ENCODE results near the gene KCNN3. TPM values are rescaled to one million over a fixed set of nuclear protein-coding genes. Genes with fewer than 3 reads are reported as not detected.

KCNN3 gene
- total RNA-seq, 2 donors from 2014 or later, result 0.04 to 0.32 TPM

DNA sequence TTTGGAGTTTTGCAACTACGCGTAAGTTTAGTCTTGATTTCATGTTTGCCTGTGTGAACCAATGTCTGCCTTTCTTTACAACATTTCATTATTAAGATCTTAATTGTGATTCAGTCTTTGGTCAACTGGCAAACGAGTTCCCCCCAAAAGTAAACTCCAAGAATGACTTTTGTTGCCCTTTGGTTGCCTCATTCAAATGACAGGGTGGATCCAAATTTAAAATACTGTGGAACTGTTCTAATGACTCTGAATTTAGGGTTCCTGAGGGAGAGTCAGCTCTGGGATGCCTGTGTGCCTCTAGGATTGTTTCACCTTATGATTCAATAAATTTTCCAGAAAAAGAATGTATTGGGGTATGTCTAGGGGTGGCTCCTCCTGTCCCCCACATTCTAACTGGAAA, 105.3 kb downstream of the KCNN3 start:
- DNase-seq (ENCODE audit: low spot score in 2 of 2) (no peak), ATAC-seq (no peak)
- H3K36me3 Mint-ChIP-seq, result no peaks in the 10 kb centered on the region
- no peaks in the 10 kb centered on the region for H3K9me3 Mint-ChIP-seq
- H3K27ac Mint-ChIP-seq, result no peak overlapping the region

DNA sequence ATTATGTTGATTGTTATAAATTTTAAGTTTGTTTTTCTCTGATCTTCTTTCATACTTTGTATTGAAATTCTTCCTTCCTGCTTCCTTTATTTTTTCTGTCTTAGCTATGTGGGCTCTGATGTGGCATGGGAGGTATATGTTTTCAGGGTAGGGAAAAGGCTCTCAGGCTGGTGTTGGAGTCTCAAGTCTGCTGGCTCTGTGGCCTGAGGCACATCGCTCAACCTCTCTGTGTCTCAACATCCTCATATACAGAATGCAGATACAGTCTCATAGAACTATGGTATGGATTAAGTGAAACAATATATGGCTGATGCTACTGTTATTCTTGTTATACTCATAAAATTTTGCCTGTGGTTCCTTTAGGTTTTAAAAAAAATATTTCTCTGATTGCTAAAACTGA, 105.9 kb downstream of the KCNN3 start:
- ATAC-seq, result no peak

DNA sequence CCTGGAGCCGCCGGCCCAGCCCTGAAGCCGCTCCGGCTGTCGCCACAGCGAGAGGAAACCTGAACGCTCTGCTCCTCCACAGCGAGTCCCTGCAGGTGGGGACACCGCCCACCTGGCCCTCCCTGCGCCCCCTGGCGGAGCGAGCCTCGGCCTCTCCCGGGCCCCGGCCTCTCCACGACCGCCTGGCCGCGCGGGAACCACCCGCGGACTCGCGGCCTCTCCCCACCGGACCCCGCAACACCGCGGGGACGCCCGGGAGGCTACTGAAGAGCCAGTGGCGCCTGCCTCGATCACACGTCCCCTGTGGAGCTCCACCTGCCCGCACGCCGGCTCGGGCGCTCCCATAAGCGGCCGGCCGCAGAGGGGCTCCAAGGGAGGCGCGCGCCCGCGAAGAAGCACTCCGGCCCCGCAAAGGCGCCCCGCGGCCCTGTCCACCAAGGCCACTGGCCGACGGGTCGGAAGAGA, 109.6 kb downstream of the KCNN3 start:
- Mint-ChIP-seq H3K36me3 (no peaks in the 10 kb centered on the region), H3K27ac (peak overlapping the region; percentile 97 to 99), H3K9me3 (no peaks in the 10 kb centered on the region)
- DNase-seq (ENCODE audit: low spot score in 2 of 2) (peak; percentile 87 to 92), ATAC-seq (peak; percentile 69 to 81)

More for the DNA sequence above, 105.9 kb downstream of the KCNN3 start:
- H3K27ac Mint-ChIP-seq, result no peak overlapping the region
- H3K9me3 Mint-ChIP-seq, result no peaks in the 10 kb centered on the region
- no peak for DNase-seq (ENCODE audit: low spot score in 2 of 2)
- H3K36me3 Mint-ChIP-seq, result no peaks in the 10 kb centered on the region

DNA sequence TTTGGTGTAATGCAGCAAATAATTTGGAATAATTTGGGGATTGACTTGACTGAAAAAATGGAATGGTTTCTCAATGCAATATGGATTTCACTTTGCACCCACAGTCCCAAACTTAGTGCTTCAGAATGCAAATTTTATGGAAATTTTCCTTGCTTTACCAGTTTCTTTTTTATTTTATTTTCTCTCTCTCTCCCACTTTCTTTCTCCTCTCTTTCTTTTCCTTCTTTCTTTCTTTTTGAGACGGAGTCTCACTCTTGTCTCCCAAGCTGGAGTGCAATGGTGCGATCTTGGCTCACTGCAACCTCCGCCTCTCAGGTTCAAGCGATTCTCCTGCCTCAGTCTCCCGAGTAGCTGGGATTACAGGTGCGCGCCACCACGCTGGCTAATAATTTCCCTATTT, 110.3 kb downstream of the KCNN3 start:
- Mint-ChIP-seq H3K9me3 (peaks cover 3 to 4% of the 10 kb centered on the region in 2 donors), H3K36me3 (no peaks in the 10 kb centered on the region), H3K27ac (peak overlapping the region; percentile 97 to 99)
- DNase-seq (ENCODE audit: low spot score in 2 of 2) (no peak), ATAC-seq (no peak)

DNA sequence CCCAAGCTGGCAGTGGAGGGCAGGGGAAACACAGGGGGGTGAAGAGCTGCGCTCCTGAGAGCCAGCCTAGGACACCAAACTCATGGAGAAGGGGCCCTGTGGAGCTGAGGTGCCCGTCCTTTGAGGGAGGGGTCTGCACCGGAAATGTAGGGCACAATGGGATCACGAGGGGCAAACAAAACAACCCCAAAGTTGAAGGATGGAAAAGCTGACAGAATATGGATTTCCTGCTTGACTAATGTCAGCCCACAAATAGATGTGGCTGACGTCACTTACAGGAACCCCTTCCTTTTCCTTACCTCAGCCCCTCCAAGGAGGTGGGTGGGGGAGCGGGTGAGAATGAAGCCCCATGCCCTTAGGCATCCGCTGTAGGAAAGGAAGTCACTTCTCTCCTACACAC, 110.9 kb downstream of the KCNN3 start:
- Mint-ChIP-seq H3K27ac (peak overlapping the region; percentile 97 to 99), H3K9me3 (peaks cover 3 to 4% of the 10 kb centered on the region in 2 donors), H3K36me3 (peaks cover 0 to 3% of the 10 kb centered on the region in 2 donors)
- ATAC-seq (peak; percentile 84 to 85), DNase-seq (ENCODE audit: low spot score in 2 of 2) (peak; percentile 70 to 84)

DNA sequence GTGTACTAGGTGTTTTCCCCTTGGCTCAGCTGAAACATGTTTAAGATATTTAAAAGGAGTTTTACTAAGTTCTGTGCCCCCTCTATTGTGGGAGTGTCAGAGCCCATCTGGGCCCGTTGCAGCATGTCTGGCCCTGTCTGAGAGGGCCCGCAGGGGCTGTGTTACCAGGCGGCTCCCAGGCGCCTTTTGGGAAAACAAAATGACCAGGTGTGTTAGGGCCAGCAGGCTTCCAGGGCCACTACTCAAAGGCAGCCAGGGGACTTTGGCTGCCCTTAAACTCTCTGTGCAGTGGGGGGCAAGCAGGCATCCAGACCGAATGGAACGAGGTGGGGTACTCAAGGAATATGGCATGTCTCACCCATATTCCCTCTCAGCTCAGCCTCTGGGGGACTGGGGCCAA, 111.7 kb downstream of the KCNN3 start:
- Mint-ChIP-seq H3K27ac (peak overlapping the region; percentile 97 to 99), H3K36me3 (peaks cover 0 to 7% of the 10 kb centered on the region in 2 donors), H3K9me3 (peaks cover 3 to 4% of the 10 kb centered on the region in 2 donors)
- DNase-seq (ENCODE audit: low spot score in 2 of 2) (peak in 1 of 2 donors; percentile 50), ATAC-seq (no peak)

DNA sequence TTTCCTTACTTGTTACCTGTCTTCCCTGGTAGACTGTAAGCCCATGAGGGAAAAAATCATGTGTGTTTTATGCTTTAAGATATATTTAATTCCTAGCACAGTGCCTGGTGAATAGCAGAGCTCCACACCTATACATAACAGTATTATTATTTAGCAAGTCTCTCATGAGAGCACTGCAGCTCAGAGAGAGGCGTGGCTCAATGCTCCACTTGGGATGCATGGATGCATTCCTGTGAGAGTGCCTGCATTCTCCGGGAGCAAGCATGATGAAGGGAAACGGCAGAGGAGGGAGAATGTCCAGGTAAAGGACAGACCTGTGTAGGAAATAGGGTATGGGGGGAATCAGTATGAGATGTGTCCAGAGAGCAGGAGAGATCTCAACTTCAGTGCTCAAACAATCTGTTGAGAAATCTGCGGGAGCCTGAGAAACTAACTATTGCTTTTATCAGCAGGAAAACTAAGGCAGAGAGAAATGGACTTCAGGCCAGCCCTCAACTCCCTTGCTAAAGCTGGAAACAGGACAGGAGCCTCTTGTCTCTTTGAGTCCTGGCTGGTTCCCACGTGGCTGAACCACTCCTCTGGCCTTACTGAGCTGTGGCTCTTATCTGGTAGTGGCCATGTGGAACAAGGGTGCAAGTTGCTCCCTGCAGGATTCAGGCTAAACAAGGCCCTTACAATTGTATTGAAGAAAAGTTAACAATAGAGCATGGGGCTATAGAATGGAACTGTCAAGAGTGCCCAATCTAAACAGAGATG, 113.1 kb downstream of the KCNN3 start:
- DNase-seq (ENCODE audit: low spot score in 2 of 2) (no peak), ATAC-seq (no peak)
- H3K36me3 Mint-ChIP-seq, result peaks cover 0 to 7% of the 10 kb centered on the region in 2 donors
- H3K27ac Mint-ChIP-seq, result peak overlapping the region; percentile 73 to 97
- peaks cover 3 to 4% of the 10 kb centered on the region in 2 donors for H3K9me3 Mint-ChIP-seq

DNA sequence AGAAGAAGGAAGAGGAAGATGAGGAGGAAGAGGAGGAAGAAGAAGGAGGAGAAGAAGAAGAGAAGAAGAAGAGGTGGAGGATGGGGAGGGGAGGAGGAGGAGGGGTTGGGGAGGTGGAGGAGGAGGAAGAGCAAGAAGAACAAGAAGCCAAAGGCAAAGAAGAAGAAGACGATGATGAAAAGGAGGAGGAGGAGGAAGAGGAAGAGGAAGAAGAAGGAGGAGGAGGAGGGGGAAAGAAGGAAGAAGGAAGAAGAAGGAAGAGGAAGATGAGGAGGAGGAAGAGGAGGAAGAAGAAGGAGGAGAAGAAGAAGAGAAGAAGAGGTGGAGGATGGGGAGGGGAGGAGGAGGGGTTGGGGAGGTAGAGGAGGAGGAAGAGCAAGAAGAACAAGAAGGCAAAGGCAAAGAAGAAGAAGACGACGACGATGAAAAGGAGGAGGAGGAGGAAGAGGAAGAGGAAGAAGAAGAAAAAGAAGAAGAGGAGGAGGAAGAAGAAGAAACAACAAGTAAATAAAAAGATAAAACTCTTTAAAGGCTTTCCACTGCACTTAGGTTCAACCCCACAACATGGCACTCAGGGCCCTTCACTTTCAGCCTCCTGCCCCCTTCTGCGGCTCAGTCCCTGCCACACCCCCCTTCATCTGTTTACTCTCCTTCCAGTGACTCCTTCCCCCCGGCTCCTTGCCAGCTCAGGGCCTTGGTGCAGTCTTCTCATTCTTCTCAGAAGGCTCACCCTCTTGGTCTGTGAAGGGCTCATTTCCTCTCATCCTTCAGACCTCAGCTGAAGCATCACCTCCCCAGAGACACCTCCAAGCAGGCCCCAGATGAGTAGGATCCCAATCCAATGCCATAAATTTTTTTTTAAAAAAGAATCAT, 114.0 kb downstream of the KCNN3 start:
- peaks cover 3 to 4% of the 10 kb centered on the region in 2 donors for H3K9me3 Mint-ChIP-seq
- H3K27ac Mint-ChIP-seq, result peak overlapping the region; percentile 73 to 97
- H3K36me3 Mint-ChIP-seq, result peaks cover 0 to 7% of the 10 kb centered on the region in 2 donors
- ATAC-seq (peak; percentile 16 to 17), DNase-seq (ENCODE audit: low spot score in 2 of 2) (no peak)

DNA sequence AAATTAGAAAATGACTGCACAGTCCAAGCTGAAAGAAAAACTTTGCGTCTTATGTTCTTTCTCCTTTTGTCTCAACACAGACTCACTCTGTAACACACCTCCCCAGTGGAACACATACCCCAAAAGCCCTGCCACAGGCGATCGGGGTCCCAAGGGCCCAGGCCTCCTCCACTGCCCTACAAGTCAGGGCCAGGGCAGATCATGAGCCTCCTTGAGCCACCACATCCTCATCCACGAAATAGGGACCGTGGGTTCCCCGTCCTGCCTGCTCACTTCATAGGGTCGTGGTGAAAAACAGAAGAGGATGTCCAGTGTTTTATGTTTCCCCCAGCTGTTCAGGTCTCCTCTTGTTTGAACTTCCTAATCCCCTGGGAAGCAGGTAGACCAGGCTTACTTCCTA, 116.7 kb downstream of the KCNN3 start:
- peak overlapping the region; percentile 16 to 39 for H3K27ac Mint-ChIP-seq
- no peak for DNase-seq (ENCODE audit: low spot score in 2 of 2)
- peaks cover 0 to 7% of the 10 kb centered on the region in 2 donors for H3K36me3 Mint-ChIP-seq
- H3K9me3 Mint-ChIP-seq, result peaks cover 3 to 4% of the 10 kb centered on the region in 2 donors
- ATAC-seq, result no peak

DNA sequence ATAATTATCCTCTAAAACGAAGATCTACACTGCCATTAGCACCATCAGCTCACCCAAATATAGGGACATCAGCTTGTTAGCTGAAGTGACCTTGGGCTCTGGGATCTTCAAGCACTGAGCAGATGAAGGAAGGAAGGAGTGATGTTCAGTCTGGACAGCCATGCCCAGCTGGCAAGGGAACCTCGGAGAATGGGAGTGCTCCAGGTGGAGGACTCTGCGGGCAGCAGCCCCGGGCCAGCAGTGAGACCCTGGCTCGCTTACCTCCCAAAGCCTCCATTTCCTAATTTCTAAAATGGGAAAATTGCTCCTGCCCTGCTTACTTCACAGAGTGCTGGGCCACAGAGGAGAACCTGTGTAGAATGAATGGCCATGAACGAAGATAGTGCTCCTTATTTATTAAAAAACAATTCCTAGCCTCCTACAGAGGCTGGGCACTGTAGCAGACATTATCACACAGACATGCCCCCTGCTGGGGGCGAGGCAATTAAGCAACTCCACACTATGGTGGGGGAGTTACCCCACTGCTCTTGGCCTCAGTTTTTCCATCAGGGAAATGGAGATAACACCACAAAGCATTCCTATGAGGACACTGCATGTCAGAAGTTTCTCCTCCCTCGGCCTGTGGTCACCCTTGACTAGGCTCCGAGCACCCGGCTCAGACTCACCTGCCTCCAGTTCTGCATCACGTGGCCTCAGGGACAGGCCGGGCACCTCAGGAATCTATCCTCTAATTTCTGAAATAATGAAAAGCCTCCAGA, 117.6 kb downstream of the KCNN3 start:
- Mint-ChIP-seq H3K27ac (peak overlapping the region; percentile 92 to 94), H3K36me3 (peaks cover 0 to 7% of the 10 kb centered on the region in 2 donors), H3K9me3 (peaks cover 3 to 4% of the 10 kb centered on the region in 2 donors)
- ATAC-seq, result no peak
- DNase-seq (ENCODE audit: low spot score in 2 of 2), result no peak

DNA sequence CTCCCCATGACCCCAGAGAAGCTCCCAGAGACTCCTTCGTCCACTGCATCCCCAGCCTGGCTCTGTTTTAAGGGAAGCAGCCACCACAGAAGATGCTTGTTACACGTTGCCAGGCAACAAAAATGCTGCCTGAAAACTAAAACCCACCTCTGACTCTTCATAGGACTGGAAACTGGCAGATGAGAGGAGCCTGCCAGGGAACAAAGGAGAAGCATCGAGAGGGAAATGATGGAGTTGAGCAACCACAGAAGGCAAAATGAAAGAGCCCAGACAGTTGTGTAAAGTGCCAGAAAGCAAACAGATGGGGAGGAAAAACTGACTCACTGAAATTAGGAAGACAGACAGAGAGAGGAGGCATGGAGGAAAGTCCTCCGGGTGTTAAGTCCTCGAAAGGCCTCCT, 118.4 kb downstream of the KCNN3 start:
- peak; percentile 66 to 71 for ATAC-seq
- Mint-ChIP-seq H3K9me3 (peaks cover 3 to 4% of the 10 kb centered on the region in 2 donors), H3K36me3 (peaks cover 0 to 7% of the 10 kb centered on the region in 2 donors), H3K27ac (peak overlapping the region; percentile 92 to 94)
- DNase-seq (ENCODE audit: low spot score in 2 of 2), result peak in 1 of 2 donors; percentile 36

DNA sequence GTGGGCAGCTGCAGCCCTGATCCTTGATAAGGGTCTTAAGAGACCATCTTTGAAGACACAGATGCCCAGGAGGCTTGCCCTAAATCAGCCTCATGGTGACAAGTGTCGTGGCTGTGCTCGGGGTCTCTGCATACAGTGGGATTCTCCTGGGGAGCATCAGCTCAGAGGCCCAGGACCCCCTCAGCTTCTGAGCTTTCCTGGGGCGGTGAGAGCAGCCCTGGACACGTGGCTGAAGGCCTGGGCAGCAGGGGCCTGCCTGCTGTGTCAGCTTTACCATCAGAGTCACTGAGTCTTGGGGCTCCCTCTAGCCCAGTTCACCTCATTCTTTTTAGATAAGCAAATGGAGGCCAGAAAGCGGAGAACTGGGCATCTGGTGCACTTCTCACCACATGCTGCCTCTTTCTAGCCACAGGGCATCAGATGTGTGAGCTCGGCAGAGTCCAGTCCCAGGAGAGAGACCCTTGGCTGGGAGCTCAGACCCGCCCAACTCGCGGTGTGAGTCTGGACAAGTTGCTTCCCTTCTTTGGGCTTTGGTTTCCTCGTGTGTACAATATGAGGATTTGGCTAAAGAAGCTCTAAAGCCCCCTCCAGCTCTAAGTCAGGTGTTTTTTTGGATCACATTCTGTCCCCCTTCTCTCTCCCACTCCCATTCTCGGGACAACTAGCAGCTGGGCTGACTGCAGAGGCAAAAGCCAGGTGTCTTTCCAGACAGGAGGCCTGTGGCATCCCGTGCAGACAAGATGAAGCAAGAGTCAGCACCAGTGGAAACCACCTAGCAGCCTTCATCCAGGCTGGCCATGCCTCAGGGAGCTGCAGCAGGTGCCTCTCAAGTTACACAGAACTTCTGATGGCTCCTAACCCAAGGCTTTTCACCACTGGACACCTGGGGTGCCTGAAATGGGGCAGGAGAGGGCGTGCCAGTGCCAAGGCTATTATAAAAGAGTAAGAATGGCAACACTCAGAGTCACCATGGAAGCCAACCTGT, 119.1 kb downstream of the KCNN3 start:
- Mint-ChIP-seq H3K36me3 (peaks cover 0 to 7% of the 10 kb centered on the region in 2 donors), H3K27ac (peak overlapping the region; percentile 92 to 94), H3K9me3 (peaks cover 3 to 4% of the 10 kb centered on the region in 2 donors)
- ATAC-seq (no peak), DNase-seq (ENCODE audit: low spot score in 2 of 2) (no peak)

DNA sequence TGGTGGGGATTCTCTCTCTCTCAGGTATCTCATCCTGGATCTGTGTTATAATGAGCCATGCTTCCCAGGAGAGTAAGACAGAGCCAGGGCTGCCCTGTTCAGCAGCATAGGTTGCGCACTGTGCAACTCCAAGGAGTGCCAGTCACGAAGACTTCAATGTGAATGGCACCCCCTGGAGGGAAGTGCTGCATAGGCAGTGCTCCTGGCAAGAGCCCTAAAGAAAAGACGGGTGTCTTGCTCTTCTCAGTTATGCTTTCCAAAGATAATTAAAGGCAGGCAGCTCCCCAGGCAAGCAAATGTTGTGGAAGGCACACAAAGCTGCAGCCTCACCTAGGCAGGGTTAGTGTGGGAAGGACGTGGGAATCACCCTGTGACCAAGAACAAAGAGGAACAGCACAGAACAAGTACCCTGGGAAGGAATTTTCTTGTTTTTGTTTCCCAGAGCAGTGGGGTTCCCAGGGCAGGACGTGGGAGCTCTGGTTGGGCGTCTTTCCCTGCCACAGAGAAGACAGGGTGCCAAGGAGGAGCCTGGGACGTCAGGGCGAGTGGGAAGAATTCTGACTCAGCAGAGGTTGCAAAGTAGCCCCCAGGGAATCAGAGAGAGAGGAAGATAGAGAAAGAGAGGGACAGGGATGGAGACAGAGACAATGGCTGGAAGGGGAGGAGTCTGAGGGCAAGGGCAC, 120.9 kb downstream of the KCNN3 start:
- DNase-seq (ENCODE audit: low spot score in 2 of 2) (peak in 1 of 2 donors; percentile 56), ATAC-seq (no peak)
- Mint-ChIP-seq H3K36me3 (peaks cover 0 to 4% of the 10 kb centered on the region in 2 donors), H3K9me3 (no peaks in the 10 kb centered on the region), H3K27ac (peak overlapping the region in 1 of 2 donors; percentile 92)

DNA sequence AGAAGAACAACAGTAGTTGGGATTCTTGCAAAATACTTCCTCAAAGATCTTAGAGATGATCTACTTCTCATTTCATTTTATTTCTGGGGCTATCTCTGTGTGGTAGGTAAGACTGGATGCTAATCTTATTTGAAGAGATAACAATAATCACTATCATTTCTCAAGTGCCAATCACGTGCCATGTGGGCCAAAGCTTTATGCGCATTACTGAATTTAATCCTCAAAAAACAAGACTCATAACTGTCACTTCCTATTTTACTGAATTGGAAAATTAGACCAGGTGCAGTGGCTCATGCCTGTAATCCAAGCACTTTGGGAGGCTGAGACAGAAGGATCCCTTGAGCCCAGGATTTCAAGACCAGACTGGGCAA, 121.7 kb downstream of the KCNN3 start:
- H3K27ac Mint-ChIP-seq, result peak overlapping the region; percentile 92 to 95
- DNase-seq (ENCODE audit: low spot score in 2 of 2), result no peak
- no peaks in the 10 kb centered on the region for H3K9me3 Mint-ChIP-seq
- no peak for ATAC-seq
- no peaks in the 10 kb centered on the region for H3K36me3 Mint-ChIP-seq
